ENCODE results near the gene ETFB. TPM values are rescaled to one million over a fixed set of nuclear protein-coding genes. Genes with fewer than 3 reads are reported as not detected.

The ETFB gene
- total RNA-seq: 42.9 and 82.1 TPM in 2 replicates

DNA sequence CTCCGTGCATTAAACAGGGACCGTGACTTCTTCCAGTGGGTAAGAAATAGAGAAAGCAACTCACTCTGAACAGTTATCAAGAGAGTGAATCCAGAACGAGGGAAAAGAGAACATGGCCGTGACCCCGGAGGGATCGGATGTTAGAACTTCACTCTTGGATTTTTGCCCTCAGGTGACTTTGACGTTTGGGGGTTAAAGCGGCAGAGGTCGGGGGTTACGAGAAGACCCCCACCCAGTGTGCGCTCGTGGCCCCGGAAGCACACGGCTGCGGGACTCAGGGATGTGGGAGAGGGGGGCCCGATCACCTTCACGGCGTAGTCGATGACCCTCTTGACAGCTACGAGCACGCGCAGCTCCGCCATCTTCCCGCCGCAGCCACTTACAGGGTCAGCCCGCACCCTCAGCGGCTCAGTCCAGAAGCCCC is at the start of gene ETFB:
Gene ETFB (minus strand): TSS at position 424 of the 424 bp plus-strand sequence. CDS start 62 bp downstream, at position 362.

DNA sequence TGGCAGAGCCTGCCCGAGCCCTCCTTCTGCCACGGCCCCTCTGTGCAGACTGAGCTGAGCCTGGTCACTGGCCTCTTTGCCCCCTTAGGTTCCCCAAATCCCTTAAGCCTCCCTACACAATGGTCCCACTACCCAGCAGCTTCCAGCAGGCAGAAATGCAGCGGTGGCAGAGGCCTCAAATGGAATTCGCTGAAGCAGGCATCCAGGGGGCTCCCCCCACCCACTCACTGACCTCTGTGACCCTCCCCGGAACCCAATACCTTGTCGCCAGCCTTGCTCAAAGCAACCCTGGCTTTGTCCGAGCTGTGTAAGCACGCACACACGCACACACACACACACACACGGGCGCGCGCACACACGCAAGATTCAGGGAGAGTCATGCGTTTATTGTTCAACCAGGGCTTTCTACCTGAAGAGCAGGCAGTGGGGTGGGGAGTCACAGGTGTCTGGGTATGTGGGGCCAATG is 21.8 kb upstream of the ETFB start, which contains the start of gene LIM2:
Gene LIM2 (minus strand): TSS at position 51 of the 466 bp plus-strand sequence. CDS start 531 bp downstream, outside the sequence.

DNA sequence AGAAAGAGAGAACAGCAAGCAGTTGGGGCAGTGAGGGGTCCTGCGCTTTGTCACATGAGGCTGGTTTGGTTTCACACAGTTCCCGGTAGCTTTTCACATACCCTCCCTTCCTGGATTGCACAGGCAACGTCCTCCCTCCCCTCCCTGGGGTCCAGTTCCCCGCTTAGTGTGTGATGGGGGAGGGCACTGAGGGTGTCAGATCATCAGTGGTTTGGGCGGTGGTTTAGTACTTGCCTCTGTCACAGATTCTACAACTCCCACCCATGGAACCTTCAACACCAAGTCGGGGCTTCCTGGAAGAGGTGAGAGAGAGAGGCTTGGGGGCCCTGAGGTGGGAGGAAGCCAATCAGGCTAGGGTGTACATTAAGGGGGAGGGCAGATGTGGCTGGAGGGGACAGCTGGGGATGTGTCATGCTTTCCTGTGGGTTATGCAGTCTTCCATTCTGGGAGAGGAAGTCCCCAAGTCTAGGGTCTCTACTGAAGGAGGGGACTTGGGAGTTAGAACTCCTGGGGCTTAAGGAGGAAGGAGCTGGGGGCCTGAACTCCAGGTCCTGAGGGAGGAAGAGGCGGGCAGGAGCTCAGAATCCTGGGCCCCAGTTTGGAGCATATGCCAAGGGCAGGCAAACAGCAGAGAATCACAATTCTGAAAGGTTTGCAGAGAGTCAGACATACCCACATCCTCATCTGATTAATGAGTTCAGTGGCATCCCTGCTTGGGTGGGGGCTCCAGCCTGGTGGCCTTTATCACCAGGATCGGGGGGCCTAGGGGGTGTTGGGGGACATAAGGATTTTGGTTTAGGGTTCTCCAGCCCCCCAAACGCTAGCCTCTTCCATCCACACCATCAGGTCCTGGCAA is 6.7 kb upstream of the ETFB start, which contains the start of gene NKG7:
Gene NKG7 (minus strand): TSS at position 6 of the 856 bp plus-strand sequence. CDS start 119 bp downstream, outside the sequence.

DNA sequence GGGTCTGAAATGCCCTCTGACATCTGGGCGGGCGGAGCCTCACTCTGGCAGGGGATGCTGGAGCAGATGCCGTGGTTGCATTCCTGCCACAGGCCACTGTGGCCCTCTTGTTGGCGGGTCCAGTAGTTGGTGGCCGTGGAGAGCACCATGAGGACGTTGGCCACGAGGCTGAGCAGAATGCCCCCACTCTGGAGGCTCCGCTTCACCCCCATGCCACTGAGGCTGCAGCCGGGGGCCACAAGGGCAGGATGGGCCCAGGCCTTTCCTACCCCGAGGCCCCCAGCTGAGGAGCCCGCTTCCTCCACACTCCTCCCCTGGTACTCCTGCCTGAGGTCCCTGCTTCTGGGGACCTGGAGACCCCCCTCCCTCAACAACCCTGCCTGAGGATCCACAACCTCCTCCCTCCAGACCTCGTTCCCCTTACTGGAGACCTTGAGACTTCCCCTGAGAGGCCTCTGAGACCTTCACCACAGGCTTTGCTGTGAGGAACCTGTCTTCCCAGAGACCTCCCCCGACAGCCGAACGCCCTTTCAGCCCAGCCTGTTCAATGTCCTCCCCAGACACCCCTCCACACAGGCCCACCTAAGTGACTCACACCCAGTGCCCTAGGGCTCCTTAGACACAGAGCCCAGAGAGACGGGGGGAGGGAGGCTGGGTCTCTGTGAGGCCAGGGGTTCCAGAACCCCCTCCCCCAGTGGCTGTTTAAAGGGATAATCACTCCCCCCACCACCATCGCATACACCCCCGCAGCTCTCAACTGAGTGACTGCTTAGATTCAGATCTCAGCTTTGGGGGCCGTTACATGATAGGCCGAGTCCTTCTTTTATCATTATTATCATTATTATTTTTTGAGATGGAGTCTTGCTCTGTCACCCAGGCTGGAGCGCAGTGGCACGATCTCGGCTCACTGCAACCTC is 2.4 kb upstream of the ETFB start, which contains the start of gene CLDND2:
Gene CLDND2 (minus strand): TSS at position 638 of the 917 bp plus-strand sequence. CDS start 426 bp downstream, at position 212.

DNA sequence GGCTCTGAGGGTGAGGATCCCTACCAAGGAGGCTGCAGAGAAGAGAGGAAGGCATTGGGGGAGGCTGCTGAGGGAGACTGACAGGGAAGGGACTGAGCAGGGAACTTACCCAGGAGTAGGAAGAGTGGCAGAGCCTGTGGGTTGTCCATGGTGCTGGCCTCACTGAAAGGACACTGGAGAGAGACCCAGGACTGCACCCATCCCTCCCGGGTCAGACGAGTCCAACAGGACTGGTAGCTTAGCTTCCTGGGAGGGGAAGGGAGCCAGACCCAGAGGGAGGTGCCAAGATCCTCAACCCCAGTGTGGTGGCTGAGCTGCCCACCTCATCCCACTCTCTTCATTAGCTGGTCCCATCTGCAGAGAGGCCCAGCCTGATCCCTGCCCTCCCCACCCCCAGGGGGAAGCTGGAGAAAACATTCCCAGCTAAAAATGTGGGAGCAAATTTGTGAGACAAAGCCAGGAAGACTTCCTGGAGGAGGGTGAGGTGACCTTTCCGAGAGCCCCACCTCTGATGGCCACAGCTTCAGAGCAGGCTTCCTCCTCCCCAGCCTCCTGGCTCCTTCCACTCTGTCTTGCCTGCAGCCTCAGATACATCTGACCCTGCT is 24.1 kb downstream of the ETFB start, which contains the start of gene VSIG10L:
Gene VSIG10L (minus strand): TSS at position 164 of the 605 bp plus-strand sequence. CDS start 15 bp downstream, at position 149.

DNA sequence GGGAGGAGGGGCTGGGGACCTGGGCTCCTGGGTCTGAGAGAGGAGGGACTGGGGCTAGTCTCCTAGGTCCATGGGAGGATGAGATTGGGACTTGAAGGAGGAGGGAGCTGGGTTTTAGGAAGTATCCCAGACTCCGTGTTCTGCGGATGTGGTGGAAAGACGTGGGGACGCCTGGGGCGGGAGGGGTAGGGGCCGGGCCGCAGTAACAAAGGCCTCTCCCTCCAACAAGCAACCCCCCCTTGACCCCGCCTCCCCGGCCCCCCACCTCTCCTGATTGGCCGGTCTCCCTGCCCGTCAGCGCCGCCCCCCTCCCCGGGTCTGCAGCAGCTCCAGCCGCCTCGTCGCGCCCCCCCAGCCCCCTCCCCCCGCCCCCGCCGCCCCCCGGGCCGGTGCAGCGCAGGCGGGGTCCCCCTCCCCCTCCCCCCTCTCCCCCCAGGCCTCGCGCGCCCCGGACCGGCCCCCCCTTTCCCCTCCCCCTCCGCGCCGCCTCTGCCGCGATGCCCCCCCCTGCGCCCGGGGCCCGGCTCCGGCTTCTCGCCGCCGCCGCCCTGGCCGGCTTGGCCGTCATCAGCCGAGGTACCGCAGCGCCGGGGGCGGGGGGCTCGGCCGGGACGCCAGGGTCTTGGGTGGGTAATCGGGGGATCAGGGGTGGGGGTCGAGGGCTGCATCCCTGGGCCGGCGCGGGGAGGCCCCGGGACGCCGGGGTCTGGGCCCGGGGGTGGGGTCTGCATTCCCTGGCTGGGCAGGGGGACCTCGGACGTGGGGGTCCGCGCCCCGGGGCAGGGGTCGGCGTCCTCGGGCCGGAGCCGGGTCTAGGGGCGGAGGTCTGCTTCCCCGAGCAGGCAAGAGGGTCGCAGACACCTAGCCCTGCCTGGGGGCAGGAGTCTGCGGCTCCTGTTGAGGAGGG is 54.6 kb downstream of the ETFB start, which contains the start of gene IGLON5:
Gene IGLON5 (plus strand): TSS at position 294 of the 907 bp plus-strand sequence. CDS start 204 bp downstream, at position 498.

Other genes starting within 250 kb of the ETFB start
- not detected in 2 replicates for gene SIGLEC9, start 241.5 kb downstream of the ETFB start, total RNA-seq
- not detected in 2 replicates for gene SIGLEC7, start 224.1 kb downstream of the ETFB start, total RNA-seq
- gene CD33, start 141.3 kb downstream of the ETFB start, total RNA-seq: not detected in 2 replicates
- gene SIGLECL1, start 115.3 kb downstream of the ETFB start, total RNA-seq: not detected in 2 replicates
- gene IGLON5, start 54.7 kb downstream of the ETFB start, total RNA-seq: not detected in 2 replicates
- 1.4 and 2.4 TPM in 2 replicates for gene VSIG10L, start 24.2 kb downstream of the ETFB start, total RNA-seq
- gene CLDND2, start 2.6 kb upstream of the ETFB start, total RNA-seq: not detected in 2 replicates
- gene NKG7, start 6.3 kb upstream of the ETFB start, total RNA-seq: not detected in 2 replicates
- not detected in 2 replicates for gene LIM2, start 21.6 kb upstream of the ETFB start, total RNA-seq
- gene C19orf84, start 24.2 kb upstream of the ETFB start, total RNA-seq: 0.43 TPM in 1 of 2 replicates, not detected in the other
- under 0.01 TPM in 1 of 2 replicates, not detected in the other for gene SIGLEC10, start 51.3 kb upstream of the ETFB start, total RNA-seq
- not detected in 2 replicates for gene SIGLEC8, start 92.1 kb upstream of the ETFB start, total RNA-seq
- not detected in 2 replicates for gene CEACAM18, start 112.2 kb upstream of the ETFB start, total RNA-seq
- gene SIGLEC12, start 135.4 kb upstream of the ETFB start, total RNA-seq: not detected in 2 replicates
- gene SIGLEC6, start 165.3 kb upstream of the ETFB start, total RNA-seq: not detected in 2 replicates
- gene ZNF175, start 204.9 kb upstream of the ETFB start, total RNA-seq: 5.5 and 6.4 TPM in 2 replicates

Measured in placental epithelial cell (primary cell).